Measurements from ENCODE around the gene KLHDC10.
"Not testable (repeated sequence)": the region's sequence is repeated elsewhere in the genome, so short reads cannot be mapped to it uniquely, and the experiment has no call there.

Gene KLHDC10

GRCh38 chr7:130114776-130115175 lies 44.4 kb downstream of the KLHDC10 start:
- no peak overlapping the region for H3K4me3 ChIP-seq (ENCODE audit: control insufficient read depth, low read depth, low read length)
- TF ChIP-seq, protein P1, sequence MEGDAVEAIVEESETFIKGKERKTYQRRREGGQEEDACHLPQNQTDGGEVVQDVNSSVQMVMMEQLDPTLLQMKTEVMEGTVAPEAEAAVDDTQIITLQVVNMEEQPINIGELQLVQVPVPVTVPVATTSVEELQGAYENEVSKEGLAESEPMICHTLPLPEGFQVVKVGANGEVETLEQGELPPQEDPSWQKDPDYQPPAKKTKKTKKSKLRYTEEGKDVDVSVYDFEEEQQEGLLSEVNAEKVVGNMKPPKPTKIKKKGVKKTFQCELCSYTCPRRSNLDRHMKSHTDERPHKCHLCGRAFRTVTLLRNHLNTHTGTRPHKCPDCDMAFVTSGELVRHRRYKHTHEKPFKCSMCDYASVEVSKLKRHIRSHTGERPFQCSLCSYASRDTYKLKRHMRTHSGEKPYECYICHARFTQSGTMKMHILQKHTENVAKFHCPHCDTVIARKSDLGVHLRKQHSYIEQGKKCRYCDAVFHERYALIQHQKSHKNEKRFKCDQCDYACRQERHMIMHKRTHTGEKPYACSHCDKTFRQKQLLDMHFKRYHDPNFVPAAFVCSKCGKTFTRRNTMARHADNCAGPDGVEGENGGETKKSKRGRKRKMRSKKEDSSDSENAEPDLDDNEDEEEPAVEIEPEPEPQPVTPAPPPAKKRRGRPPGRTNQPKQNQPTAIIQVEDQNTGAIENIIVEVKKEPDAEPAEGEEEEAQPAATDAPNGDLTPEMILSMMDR (IDR thresholded peaks at IDR 0.05; ENCODE audit: control insufficient read depth, insufficient read depth, low read depth, low read length, missing control alignments): no peak
- no peak for DNase-seq (ENCODE audit: low read depth)

GRCh38 chr7:130118294-130118693 lies 48.0 kb downstream of the KLHDC10 start:
- no peak for DNase-seq (ENCODE audit: low read depth)
- H3K4me3 ChIP-seq (ENCODE audit: control insufficient read depth, low read depth, low read length): no peak overlapping the region
- TF ChIP-seq, protein P1 (IDR thresholded peaks at IDR 0.05; ENCODE audit: control insufficient read depth, insufficient read depth, low read depth, low read length, missing control alignments): no peak

- TF ChIP-seq, protein P1 (IDR thresholded peaks at IDR 0.05; ENCODE audit: control insufficient read depth, insufficient read depth, low read depth, low read length, missing control alignments): no peak
- no peak for DNase-seq (ENCODE audit: low read depth)
- no peak overlapping the region for H3K4me3 ChIP-seq (ENCODE audit: control insufficient read depth, low read depth, low read length)
Observed at GRCh38 chr7:130118801-130119200, 48.5 kb downstream of the KLHDC10 start.

GRCh38 chr7:130123501-130123900 lies 53.2 kb downstream of the KLHDC10 start:
- H3K4me3 ChIP-seq (ENCODE audit: control insufficient read depth, low read depth, low read length): no peak overlapping the region
- no peak for DNase-seq (ENCODE audit: low read depth)
- TF ChIP-seq, protein P1 (IDR thresholded peaks at IDR 0.05; ENCODE audit: control insufficient read depth, insufficient read depth, low read depth, low read length, missing control alignments): no peak

DNA sequence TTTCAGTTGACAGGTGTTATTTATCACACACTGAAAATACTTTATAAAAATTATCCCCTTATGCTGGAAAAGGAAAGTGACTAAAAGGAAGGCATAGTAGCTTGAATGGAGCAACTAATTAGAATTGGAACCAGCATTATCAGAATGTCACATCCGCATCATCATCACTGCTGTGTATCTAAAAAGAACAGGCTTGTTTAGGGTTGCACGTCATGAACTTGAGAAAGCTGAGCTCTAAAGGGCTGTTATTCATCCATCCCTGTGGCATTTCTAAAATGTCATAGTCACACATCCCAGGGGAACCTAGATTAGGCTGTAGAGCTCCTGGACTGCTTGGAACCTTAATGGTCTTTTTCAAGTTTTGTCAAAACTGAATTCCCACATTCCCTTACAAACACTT lies 54.4 kb downstream of the KLHDC10 start:
- H3K4me3 ChIP-seq (ENCODE audit: control insufficient read depth, low read depth, low read length): no peak overlapping the region
- TF ChIP-seq, protein P1 (IDR thresholded peaks at IDR 0.05; ENCODE audit: control insufficient read depth, insufficient read depth, low read depth, low read length, missing control alignments): no peak
- DNase-seq (ENCODE audit: low read depth): no peak

GRCh38 chr7:130126840-130127239 lies 56.5 kb downstream of the KLHDC10 start:
- not testable (repeated sequence) for H3K4me3 ChIP-seq (ENCODE audit: control insufficient read depth, low read depth, low read length); DNase-seq (ENCODE audit: low read depth)

DNA sequence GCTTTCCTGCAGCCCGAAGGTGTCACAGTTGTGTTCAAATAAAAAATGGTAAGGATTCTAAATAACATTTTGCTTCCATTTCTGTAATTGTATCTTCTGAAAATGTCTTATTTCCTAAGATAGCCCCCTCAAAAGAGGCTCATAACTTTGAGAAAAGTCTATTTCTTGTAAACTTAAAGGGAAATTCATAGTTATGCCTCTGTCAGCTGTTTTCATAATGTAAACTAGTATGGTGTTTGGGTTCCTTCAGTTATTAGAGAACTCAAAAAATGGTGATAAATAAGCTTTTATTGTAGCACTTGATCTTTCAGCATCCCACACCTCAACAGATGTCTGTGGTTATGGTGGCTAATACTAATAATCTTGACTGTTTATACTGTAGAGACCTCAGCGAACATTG lies 57.1 kb downstream of the KLHDC10 start:
- TF ChIP-seq, protein P1 (IDR thresholded peaks at IDR 0.05; ENCODE audit: control insufficient read depth, insufficient read depth, low read depth, low read length, missing control alignments): no peak
- H3K4me3 ChIP-seq (ENCODE audit: control insufficient read depth, low read depth, low read length): no peak overlapping the region
- DNase-seq (ENCODE audit: low read depth): no peak

Measured in AG09309 (cell line).